Measurements from ENCODE around the gene MRPS23.

- TF ChIP-seq CTCF (IDR thresholded peaks at IDR 0.05; ENCODE audit: low read depth, low read length) (no peak), MAX (IDR thresholded peaks at IDR 0.05; ENCODE audit: low read depth, low read length) (no peak), POLR2A (IDR thresholded peaks at IDR 0.05; ENCODE audit: extremely low read depth, insufficient read length) (no peak), MYC (IDR thresholded peaks at IDR 0.05; ENCODE audit: low read depth, low read length) (no peak)
Observed at GRCh38 chr17:57876023-57876865, 26.4 kb upstream of the MRPS23 start.

Measured in NB4 (cell line).